Erythroblast (primary cell): Measurements from ENCODE around the gene TRPC1.

Experiments
- DNase-seq, 2 experiments: peaks; one replicate each; lab custom pipeline; 2025; lab: John Stamatoyannopoulos, UW
- GATA1 ChIP-seq: IDR thresholded peaks from 2 replicates; pipeline ENCODE4 v1.6.1; 2011; ENCODE audit warnings: low read depth, mild to moderate bottlenecking, control low read depth, low read length, moderate library complexity
- POLR2A ChIP-seq: IDR thresholded peaks from 2 replicates; pipeline ENCODE4 v1.6.1; 2011; ENCODE audit warnings: mild to moderate bottlenecking, low read length

The TRPC1 gene

GRCh38 chr3:142794508-142794907 lies 70.7 kb downstream of the TRPC1 start:
- TF ChIP-seq POLR2A (no peak), GATA1 (no peak)
- DNase-seq: no peak

- no peak for DNase-seq
- TF ChIP-seq POLR2A (no peak), GATA1 (no peak)
Observed at GRCh38 chr3:142795332-142795731, 71.5 kb downstream of the TRPC1 start.

GRCh38 chr3:142796823-142797222 lies 73.0 kb downstream of the TRPC1 start:
- no peak for TF ChIP-seq POLR2A
- no peak for TF ChIP-seq GATA1
- no peak for DNase-seq

- TF ChIP-seq POLR2A (no peak), GATA1 (no peak)
- no peak for DNase-seq
Observed at GRCh38 chr3:142801746-142802145, 77.9 kb downstream of the TRPC1 start.

- DNase-seq: no peak
- TF ChIP-seq GATA1 (no peak), POLR2A (no peak)
Observed at GRCh38 chr3:142802891-142803290, 79.1 kb downstream of the TRPC1 start.

- peak in 1 of 2 experiments; percentile 15 for DNase-seq
- TF ChIP-seq POLR2A (no peak), GATA1 (no peak)
Observed at GRCh38 chr3:142808103-142808917, 84.5 kb downstream of the TRPC1 start.

GRCh38 chr3:142809259-142809658 lies 85.4 kb downstream of the TRPC1 start:
- no peak for TF ChIP-seq POLR2A
- TF ChIP-seq GATA1: no peak
- no peak for DNase-seq

- TF ChIP-seq GATA1: no peak
- no peak for TF ChIP-seq POLR2A
- no peak for DNase-seq
Observed at GRCh38 chr3:142815803-142816202, 92.0 kb downstream of the TRPC1 start.

- DNase-seq: no peak
- TF ChIP-seq GATA1: no peak
- no peak for TF ChIP-seq POLR2A
Observed at GRCh38 chr3:142817356-142817755, 93.5 kb downstream of the TRPC1 start.

GRCh38 chr3:142817897-142818296 lies 94.1 kb downstream of the TRPC1 start:
- DNase-seq: no peak
- no peak for TF ChIP-seq POLR2A
- no peak for TF ChIP-seq GATA1

GRCh38 chr3:142818651-142819050 lies 94.8 kb downstream of the TRPC1 start:
- TF ChIP-seq GATA1 (no peak), POLR2A (no peak)
- DNase-seq: no peak

- DNase-seq: no peak
- no peak for TF ChIP-seq POLR2A
- no peak for TF ChIP-seq GATA1
Observed at GRCh38 chr3:142819179-142819578, 95.3 kb downstream of the TRPC1 start.

- TF ChIP-seq POLR2A (no peak), GATA1 (no peak)
- peak; percentile 80 to 90 for DNase-seq
Observed at GRCh38 chr3:142828703-142829305, 105.0 kb downstream of the TRPC1 start.

- no peak for DNase-seq
- no peak for TF ChIP-seq GATA1
- no peak for TF ChIP-seq POLR2A
Observed at GRCh38 chr3:142837526-142837925, 113.7 kb downstream of the TRPC1 start.
